ENCODE results near the gene SLC6A4. TPM values are rescaled to one million over a fixed set of nuclear protein-coding genes. Genes with fewer than 3 reads are reported as not detected.

SLC6A4 gene
- polyA plus RNA-seq, 1 of the 3 experiments (the other 2 are of a cell fraction), result 0.12 TPM

DNA sequence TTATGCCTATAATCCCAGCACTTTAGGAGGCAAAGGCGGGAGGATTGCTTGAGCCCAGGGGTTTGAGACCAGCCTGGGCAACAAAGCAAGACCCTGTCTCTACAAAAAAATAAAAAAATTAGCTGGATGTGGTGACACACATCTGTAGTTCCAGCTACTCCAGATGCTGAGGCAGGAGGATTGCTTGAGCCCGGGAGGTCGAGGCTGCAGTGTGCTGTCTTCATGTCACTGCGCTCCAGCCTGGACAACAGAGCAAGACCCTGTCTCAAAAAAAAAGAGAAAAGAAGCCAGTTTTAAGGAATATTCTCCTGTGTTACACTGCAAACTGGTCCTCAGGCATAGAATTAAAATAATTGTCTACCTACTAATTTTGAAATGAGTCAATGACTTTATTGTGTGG is 71.0 kb downstream of the SLC6A4 start:
- Histone ChIP-seq H3K79me2 (ENCODE audit: insufficient read depth) (peaks cover 90% of the 10 kb centered on the region), H3K36me3 (replicated peaks in 1 of 2; ENCODE audit: control insufficient read depth in 1 of 2, insufficient read depth in 2 of 2, low read length in 1 of 2) (peaks cover 9 to 67% of the 10 kb centered on the region in 2 experiments), H2AFZ (ENCODE audit: low read depth) (no peak overlapping the region), H3K4me2 (no peak overlapping the region), H3K9me2 (no peaks in the 10 kb centered on the region), H3K27me3 (ENCODE audit: insufficient read depth) (no peaks in the 10 kb centered on the region), H3K4me3 (ENCODE audit: low read depth in 2 of 2, low read length in 1 of 2) (no peak overlapping the region), H3K9me3 (peaks cover 11% of the 10 kb centered on the region; the same call in 1 of the 2 replicates), H3K27ac (ENCODE audit: low read depth in 2 of 2, low read length in 1 of 2) (no peak overlapping the region), H3K9ac (no peak overlapping the region), H3K4me1 (ENCODE audit: control insufficient read depth in 1 of 2, insufficient read depth in 2 of 2, low read depth in 1 of 2, low read length in 1 of 2) (no peaks in the 10 kb centered on the region; a peak in 1 of 4 replicates), H3F3A (replicated peaks; ENCODE audit: insufficient read depth) (peaks cover 8% of the 10 kb centered on the region), H4K20me1 (ENCODE audit: insufficient read depth) (peaks cover 17% of the 10 kb centered on the region; the same call in 1 of the 2 replicates)
- ChIA-PET CTCF (interaction anchor here (1.1 to 1.6 kb wide), 3 partner anchors 39 to 72 kb away, joined by 3 to 5 read pairs (median 4); no protein-coding TSS in a partner anchor), POLR2A (interaction anchor here (0.6 kb wide), 1 partner anchor 391 kb away, joined by 3 read pairs; no protein-coding TSS in a partner anchor)
- WGBS (ENCODE audit: low lambda C conversion rate), result 96% methylated on average over 4 of the region's 4 CpGs
- no peak for DNase-seq
- no peak for TF ChIP-seq MEF2A (IDR thresholded peaks at IDR 0.05; ENCODE audit: borderline replicate concordance, low read depth)
- no peak for TF ChIP-seq RXRA (IDR thresholded peaks at IDR 0.05; ENCODE audit: borderline replicate concordance, low read depth)
- no peak for TF ChIP-seq POLR2AphosphoS5 (IDR thresholded peaks at IDR 0.05; ENCODE audit: low read depth, low read length)
- TF ChIP-seq SMC3 (IDR thresholded peaks at IDR 0.05; ENCODE audit: low read depth, low read length), result no peak
- TF ChIP-seq FOSL2 (IDR thresholded peaks at IDR 0.05; ENCODE audit: borderline replicate concordance, low read depth), result no peak
- no peak for TF ChIP-seq RCOR1 (IDR thresholded peaks at IDR 0.05; ENCODE audit: low read length)
- TF ChIP-seq ELF1 (IDR thresholded peaks at IDR 0.05), result no peak
- no peak for TF ChIP-seq TAF1 (IDR thresholded peaks at IDR 0.05; ENCODE audit: borderline replicate concordance, low read depth, low read length)
- TF ChIP-seq, protein P1, sequence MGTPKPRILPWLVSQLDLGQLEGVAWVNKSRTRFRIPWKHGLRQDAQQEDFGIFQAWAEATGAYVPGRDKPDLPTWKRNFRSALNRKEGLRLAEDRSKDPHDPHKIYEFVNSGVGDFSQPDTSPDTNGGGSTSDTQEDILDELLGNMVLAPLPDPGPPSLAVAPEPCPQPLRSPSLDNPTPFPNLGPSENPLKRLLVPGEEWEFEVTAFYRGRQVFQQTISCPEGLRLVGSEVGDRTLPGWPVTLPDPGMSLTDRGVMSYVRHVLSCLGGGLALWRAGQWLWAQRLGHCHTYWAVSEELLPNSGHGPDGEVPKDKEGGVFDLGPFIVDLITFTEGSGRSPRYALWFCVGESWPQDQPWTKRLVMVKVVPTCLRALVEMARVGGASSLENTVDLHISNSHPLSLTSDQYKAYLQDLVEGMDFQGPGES (IDR thresholded peaks at IDR 0.05; ENCODE audit: low read depth, low read length), result no peak
- TF ChIP-seq SIN3A (IDR thresholded peaks at IDR 0.05; ENCODE audit: borderline replicate concordance, low read depth, low read length), result no peak
- no peak for TF ChIP-seq JUND (IDR thresholded peaks at IDR 0.05)
- TF ChIP-seq FOXM1 (IDR thresholded peaks at IDR 0.05; ENCODE audit: low read depth), result no peak
- no peak for TF ChIP-seq TCF12 (IDR thresholded peaks at IDR 0.05)
- TF ChIP-seq, protein P2, sequence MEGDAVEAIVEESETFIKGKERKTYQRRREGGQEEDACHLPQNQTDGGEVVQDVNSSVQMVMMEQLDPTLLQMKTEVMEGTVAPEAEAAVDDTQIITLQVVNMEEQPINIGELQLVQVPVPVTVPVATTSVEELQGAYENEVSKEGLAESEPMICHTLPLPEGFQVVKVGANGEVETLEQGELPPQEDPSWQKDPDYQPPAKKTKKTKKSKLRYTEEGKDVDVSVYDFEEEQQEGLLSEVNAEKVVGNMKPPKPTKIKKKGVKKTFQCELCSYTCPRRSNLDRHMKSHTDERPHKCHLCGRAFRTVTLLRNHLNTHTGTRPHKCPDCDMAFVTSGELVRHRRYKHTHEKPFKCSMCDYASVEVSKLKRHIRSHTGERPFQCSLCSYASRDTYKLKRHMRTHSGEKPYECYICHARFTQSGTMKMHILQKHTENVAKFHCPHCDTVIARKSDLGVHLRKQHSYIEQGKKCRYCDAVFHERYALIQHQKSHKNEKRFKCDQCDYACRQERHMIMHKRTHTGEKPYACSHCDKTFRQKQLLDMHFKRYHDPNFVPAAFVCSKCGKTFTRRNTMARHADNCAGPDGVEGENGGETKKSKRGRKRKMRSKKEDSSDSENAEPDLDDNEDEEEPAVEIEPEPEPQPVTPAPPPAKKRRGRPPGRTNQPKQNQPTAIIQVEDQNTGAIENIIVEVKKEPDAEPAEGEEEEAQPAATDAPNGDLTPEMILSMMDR (IDR thresholded peaks at IDR 0.05), result no peak
- TF ChIP-seq, protein P3, sequence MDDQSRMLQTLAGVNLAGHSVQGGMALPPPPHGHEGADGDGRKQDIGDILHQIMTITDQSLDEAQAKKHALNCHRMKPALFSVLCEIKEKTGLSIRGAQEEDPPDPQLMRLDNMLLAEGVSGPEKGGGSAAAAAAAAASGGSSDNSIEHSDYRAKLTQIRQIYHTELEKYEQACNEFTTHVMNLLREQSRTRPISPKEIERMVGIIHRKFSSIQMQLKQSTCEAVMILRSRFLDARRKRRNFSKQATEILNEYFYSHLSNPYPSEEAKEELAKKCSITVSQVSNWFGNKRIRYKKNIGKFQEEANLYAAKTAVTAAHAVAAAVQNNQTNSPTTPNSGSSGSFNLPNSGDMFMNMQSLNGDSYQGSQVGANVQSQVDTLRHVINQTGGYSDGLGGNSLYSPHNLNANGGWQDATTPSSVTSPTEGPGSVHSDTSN (IDR thresholded peaks at IDR 0.05), result no peak
- TF ChIP-seq, protein P4, sequence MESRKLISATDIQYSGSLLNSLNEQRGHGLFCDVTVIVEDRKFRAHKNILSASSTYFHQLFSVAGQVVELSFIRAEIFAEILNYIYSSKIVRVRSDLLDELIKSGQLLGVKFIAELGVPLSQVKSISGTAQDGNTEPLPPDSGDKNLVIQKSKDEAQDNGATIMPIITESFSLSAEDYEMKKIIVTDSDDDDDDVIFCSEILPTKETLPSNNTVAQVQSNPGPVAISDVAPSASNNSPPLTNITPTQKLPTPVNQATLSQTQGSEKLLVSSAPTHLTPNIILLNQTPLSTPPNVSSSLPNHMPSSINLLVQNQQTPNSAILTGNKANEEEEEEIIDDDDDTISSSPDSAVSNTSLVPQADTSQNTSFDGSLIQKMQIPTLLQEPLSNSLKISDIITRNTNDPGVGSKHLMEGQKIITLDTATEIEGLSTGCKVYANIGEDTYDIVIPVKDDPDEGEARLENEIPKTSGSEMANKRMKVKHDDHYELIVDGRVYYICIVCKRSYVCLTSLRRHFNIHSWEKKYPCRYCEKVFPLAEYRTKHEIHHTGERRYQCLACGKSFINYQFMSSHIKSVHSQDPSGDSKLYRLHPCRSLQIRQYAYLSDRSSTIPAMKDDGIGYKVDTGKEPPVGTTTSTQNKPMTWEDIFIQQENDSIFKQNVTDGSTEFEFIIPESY (IDR thresholded peaks at IDR 0.05; ENCODE audit: borderline replicate concordance, low read depth), result no peak
- TF ChIP-seq, protein P5, sequence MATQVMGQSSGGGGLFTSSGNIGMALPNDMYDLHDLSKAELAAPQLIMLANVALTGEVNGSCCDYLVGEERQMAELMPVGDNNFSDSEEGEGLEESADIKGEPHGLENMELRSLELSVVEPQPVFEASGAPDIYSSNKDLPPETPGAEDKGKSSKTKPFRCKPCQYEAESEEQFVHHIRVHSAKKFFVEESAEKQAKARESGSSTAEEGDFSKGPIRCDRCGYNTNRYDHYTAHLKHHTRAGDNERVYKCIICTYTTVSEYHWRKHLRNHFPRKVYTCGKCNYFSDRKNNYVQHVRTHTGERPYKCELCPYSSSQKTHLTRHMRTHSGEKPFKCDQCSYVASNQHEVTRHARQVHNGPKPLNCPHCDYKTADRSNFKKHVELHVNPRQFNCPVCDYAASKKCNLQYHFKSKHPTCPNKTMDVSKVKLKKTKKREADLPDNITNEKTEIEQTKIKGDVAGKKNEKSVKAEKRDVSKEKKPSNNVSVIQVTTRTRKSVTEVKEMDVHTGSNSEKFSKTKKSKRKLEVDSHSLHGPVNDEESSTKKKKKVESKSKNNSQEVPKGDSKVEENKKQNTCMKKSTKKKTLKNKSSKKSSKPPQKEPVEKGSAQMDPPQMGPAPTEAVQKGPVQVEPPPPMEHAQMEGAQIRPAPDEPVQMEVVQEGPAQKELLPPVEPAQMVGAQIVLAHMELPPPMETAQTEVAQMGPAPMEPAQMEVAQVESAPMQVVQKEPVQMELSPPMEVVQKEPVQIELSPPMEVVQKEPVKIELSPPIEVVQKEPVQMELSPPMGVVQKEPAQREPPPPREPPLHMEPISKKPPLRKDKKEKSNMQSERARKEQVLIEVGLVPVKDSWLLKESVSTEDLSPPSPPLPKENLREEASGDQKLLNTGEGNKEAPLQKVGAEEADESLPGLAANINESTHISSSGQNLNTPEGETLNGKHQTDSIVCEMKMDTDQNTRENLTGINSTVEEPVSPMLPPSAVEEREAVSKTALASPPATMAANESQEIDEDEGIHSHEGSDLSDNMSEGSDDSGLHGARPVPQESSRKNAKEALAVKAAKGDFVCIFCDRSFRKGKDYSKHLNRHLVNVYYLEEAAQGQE (IDR thresholded peaks at IDR 0.05; ENCODE audit: low read depth, low read length), result no peak
- TF ChIP-seq, protein P6, sequence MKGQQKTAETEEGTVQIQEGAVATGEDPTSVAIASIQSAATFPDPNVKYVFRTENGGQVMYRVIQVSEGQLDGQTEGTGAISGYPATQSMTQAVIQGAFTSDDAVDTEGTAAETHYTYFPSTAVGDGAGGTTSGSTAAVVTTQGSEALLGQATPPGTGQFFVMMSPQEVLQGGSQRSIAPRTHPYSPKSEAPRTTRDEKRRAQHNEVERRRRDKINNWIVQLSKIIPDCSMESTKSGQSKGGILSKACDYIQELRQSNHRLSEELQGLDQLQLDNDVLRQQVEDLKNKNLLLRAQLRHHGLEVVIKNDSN (IDR thresholded peaks at IDR 0.05; ENCODE audit: borderline replicate concordance, low read depth), result no peak
- TF ChIP-seq, protein P7, sequence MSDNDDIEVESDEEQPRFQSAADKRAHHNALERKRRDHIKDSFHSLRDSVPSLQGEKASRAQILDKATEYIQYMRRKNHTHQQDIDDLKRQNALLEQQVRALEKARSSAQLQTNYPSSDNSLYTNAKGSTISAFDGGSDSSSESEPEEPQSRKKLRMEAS (IDR thresholded peaks at IDR 0.05; ENCODE audit: low read depth), result no peak
